GM19468 (cell line): Measurements from ENCODE around the gene RNF123.
A peak's percentile ranks its signal among the peaks of the same experiment; 100 is the strongest.

Experiments
- ATAC-seq: cut with Tn5 transposase; IDR thresholded peaks from one replicate; pipeline ENCODE4 v1.9.1; 2021; ENCODE audit warnings: mild to moderate bottlenecking, moderate library complexity, moderate number of reproducible peaks; ENCODE audit not compliant: unreplicated experiment; ENCODE audit errors: extremely low read depth

The RNF123 gene

DNA sequence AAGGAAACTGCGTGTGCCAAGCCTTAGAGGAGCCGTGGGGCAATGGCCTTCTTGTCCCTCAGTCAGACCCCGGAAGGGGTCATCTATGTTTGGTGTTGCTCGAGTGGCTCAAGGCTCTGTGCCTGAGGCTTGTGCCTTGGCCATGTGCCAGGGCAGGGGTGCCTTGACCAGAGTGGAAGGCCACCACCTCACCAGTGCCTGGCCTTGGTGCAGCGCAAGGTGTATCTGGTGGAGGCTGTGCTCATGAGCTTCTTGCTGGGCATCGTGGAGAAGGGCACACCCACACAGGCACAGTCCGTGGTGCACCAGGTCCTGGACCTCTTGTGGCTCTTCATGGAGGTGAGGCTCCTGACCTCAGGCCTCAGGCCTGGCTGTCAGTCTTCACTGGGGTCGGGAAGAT is 10.7 kb downstream of the RNF123 start:
- no peak for ATAC-seq

DNA sequence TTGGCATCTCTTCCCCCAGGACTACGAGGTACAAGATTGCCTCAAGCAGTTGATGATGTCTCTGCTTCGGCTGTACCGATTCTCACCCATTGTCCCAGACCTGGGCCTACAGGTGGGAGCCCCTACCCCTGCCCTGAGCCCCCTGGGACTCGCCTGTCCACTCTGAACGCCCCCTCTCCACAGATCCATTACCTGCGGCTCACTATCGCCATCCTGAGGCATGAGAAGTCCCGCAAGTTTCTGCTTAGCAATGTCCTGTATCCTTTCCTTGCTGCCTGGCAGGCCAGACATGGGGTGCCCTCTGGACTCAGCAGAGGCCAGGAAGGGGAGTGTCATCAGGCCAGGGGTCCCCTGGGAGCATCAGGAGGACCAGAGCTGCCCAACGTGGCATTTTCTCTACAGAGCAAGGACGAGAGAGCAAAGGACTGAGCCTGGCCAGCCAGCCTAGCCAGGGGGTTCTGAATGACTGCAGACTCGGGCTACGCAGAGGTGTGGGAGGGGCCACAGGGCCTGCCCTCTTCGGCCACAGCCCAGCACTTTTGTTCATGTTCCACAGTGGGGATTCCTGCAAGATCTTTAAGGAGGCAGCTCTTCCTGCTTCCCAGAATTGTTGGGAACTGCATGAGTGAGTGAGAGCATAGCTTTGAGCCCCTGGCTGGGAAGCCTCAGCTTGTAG is 11.2 kb downstream of the RNF123 start:
- ATAC-seq, result no peak

DNA sequence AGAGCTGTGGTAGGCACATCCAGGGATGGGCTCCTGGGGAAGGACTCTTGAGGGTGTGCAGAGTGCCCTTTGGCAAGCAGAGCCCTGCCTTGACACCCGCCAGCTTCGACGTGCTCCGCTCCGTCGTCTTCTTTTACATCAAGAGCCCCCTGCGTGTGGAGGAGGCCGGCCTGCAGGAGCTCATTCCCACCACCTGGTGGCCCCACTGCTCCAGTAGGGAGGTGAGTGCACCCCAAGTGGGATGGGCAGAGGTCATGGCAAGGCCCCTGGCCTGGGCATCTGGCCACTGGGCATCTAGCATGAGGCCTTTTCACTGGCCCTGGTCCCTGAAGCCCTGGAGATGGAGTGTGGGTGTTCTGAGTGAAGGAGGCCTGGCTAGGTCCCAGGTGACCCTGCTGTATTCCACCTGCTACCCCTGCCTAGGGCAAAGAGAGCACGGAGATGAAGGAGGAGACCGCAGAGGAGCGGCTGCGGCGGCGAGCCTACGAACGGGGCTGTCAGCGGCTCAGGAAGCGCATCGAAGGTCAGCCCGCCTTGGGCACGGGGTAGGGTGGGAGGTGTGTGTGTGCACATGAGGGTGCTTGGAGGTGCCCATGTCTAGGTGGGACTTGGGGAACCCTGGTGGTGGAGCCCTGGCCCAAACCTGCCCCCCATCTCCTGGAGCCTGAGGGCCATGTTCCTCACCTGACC is 12.2 kb downstream of the RNF123 start:
- no peak for ATAC-seq

DNA sequence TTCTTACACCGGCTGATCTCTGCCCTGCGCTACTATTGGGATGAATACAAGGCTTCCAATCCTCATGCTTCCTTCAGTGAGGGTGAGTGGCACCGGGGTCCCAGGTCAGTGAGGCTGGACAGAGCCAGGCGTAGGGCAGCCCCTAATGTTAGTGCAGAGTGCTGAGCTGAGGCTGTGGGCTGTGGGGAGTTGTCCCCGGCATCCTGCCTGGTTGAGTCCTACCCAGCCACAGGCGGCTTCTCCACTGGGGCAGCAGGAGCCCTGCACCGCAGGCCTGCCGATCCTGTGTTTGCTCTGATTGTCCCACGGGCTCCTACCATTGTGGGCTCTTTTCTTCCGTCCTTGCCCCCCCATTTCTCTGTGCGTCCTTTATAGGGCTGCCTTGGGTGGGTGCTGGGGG is 13.3 kb downstream of the RNF123 start:
- no peak for ATAC-seq

DNA sequence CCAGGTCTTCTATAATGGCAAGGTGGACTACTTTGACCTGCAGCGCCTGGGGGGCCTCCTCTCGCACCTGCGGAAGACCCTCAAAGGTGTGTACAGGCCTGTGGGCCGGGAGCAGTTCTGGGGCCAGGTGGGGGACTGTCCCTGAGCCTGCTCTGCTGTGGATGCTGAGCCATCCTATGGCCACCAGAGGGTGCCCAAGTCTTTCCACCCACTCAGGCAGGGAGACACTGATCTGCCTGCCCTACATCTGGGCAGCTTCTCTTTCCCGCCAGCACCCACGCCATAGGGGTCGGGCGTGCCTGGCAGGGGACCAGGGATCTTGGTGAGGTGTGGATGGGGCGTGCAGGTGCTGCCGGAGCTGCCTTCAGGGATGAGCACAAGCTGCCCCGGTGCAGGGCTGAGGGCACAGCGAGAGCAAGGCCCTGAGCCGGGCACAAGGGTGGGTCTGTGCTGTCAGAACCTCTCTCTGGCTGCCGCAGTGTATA is 14.1 kb downstream of the RNF123 start:
- ATAC-seq, result peak; percentile 57

DNA sequence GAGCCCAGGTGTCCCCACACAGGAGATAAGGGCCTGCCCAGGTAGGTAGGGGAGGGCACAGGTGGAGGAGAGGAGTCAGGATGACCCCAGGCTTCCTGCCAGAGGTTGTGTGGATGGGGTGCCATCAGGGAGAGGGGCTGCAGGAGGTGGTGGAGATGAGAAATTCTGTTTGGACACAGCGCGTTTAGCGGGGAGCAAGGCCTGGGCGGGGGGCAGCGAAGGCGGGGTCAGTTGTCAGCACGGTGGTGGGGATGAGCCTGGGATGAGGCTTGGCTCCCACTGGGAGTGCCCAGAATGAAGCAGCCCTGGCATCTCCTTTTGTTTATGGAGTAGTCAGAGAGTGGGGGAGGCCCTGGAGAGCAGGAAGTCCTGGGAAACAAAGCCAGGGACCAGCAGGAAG is 14.6 kb downstream of the RNF123 start:
- no peak for ATAC-seq

DNA sequence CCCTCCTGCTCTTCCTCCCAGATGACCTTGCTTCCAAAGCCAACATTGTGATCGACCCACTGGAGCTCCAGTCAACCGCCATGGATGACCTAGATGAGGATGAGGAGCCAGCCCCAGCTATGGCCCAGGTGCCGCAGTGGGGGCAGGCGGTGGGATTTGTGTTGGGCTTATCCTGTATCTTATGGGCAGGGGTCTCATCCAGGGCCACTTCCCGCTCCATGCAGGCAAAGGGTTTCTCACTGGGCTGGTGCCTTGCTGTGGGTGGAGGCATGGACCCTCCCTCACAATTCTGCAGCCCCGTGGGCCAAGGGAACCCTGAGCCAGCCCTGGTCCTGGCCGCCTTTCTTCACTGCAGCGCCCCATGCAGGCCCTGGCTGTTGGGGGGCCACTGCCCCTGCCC is 15.3 kb downstream of the RNF123 start:
- ATAC-seq, result no peak

DNA sequence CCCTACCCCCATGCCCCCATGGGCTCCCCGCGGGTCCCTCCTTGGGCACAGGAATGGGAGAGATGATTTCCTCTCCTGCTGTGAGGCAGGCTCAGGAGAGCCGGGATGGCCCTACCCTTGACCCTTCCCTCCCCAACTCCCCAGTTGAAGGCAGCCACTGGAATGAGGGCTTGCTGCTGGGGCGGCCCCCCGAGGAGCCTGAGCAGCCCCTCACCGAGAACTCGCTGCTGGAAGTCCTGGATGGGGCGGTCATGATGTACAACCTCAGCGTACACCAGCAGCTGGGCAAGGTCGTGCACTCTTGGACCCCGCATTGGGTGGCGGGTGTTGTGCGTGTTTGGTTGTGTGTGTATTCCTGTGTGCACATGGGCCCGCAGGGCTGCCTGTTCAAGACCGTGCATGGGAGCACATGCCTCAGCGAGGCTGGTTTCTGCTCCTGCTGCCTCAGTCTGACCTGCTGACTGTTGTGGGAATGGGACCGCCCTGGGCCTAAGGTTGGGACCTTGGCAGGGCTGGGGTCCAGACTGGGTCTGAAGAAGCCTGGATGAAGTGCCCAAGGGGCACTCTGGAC is 16.1 kb downstream of the RNF123 start:
- ATAC-seq, result no peak

DNA sequence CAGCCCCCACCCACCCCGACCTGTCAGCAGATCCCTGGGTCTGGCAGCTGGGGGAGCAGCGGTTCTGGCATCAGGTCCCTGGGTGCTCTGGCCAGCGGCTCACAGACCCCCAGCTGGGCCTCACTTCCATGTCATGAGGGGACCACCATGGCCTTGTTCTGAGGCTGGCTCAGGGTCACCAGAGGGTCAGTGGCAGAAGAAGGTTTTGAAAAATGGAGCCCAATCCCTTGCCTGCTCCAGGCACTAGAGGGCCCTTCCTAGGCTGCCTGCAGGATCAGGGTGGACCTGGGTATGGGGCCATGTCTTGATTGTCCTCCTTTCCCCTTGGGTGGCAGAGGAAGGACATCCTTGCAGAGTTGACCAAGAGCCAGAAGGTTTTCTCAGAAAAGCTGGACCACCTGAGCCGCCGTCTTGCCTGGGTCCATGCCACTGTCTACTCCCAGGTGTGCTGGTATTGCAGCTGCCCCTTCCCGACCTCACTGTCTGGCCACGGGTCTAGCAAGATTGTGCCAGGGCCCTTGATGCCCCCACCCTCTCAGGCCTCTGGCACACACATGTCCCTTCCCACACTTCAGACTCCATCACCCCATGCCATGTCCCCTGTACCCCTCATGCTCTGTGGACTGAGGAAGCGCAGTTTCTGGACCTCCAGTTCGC is 17.2 kb downstream of the RNF123 start:
- ATAC-seq, result no peak

DNA sequence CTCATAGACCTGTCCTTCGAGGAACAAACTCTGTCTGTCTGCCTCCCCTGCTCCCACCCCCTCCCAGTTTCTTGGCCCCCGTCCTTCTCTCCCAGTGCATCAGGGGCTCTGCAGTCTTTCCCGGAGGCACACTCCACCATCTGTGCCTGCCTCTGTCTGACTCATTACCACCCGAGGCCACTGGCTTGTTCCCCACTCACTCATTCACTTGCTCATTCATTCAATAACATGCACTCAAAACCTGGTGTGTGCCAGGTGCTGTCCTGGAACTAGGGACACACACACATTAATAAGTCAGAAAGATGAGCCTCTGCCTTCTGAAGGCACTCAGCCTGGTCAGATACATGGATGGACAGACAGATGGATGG is 17.7 kb downstream of the RNF123 start:
- no peak for ATAC-seq

DNA sequence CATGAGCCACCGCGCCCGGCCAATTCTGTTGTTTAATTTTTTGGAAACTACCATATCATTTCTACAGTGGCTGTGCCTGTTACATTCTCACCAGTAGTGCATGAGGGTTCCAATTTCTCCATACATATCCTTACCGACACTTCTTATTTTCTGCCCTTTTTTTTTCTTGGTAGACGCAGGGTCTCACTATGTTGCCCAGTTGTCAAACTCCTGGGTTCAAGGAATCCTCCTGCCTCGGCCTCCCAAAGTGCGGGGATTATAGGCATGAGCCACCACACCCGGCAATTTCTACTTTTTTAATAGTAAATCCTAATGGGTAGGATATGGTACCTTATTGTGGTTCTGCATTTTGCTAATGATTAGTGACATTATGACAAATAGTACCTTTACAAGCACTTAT is 20.5 kb downstream of the RNF123 start:
- no peak for ATAC-seq

DNA sequence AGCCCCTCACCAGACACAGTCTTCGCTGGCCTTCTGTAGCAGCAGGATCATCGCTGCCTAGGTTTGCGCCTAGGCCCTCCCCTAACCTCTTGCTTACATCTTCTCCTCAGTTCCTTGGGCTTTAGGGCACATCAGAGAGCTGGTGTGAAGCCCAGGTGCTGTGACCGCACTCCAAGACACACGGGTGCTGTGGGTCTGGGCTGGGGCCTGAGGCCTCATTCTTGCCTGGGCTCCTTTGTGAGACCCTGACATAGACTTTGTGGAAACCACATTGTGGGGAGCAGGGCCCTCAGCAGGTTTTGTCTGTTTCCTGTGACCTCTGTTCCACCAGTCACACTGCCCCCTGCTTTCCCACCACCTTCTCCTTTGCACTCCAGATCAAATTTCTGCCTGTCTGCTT is 22.1 kb downstream of the RNF123 start:
- no peak for ATAC-seq

DNA sequence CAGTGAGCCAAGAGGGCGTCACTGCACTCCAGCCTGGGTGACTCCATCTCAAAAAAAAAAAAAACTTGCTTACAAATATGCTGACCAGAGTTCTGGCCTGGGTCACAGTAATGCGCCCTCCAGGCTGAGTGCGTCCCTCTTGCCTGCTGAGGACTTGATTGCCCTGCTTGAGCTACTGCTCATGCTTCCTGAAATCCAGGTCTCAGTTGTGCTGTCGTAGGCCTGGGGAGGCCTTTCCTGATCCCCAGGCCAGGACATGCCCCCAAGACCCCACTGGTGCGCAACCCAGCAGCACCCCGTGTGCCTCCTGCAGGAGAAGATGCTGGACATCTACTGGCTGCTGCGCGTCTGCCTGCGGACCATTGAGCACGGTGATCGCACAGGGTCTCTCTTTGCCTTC is 22.8 kb downstream of the RNF123 start:
- no peak for ATAC-seq

DNA sequence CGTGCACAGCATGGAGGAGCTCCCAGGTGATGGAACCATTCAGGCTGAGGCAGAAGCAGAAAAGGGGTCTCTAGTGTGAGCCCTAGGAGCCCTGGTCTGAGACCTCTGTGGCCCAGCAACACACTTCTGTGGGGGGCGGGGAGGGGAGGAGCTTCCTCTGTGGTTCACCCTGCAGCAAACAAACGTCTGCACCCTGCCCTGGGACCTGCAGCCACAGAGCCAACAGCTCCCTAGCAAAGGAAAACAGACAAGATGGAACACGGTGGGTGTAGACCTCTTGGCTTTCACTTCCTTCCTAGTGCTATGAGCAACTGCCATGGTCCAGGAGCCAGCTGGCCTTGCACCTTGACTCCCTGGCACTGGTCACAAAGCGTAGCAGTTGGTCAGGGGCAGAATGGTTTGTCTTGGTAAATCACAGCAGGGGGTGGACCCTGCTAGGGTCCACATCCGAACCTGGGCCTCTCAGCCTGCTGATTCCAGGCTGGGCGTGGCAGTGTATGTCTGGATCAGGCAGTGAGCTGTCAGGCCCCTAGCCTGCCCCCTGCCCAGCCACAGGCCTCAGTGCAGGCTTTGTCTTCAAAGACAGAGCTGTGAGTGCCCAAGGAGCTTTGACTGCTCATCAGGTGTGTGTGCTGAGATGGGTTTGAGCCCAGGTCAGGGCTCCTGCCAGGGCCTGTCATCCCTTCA is 23.4 kb downstream of the RNF123 start:
- ATAC-seq, result no peak

DNA sequence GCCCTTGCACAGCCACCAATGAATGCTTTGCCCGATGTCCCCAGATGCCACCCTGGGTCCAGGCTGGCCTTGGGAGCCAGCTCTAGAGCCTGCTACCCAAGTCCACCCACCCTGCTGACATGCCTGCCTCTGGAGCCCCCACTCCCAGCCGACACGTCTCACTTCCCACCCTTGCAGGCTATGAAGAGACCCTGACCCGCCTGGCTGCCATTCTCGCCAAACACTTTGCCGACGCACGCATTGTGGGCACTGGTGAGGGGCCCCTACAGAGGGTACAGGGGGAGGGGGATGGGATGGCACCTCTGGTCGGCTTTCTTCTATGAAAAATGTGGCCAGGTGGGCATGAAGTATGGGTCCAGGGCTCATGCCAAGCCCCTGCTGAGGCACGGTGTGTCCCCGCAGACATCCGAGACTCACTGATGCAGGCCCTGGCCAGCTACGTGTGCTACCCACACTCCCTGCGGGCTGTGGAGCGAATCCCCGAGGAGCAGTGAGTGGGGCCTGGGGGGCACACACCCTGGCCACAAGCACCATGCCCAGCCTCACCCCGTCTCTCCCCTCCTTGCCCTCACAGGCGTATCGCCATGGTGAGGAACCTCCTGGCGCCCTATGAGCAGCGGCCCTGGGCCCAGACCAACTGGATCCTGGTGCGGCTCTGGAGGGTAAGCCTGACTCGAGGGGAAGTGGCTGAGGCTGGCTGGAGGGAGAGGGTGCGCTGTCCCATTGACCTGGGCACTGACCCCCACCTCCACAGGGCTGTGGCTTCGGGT is 24.2 kb downstream of the RNF123 start:
- no peak for ATAC-seq

DNA sequence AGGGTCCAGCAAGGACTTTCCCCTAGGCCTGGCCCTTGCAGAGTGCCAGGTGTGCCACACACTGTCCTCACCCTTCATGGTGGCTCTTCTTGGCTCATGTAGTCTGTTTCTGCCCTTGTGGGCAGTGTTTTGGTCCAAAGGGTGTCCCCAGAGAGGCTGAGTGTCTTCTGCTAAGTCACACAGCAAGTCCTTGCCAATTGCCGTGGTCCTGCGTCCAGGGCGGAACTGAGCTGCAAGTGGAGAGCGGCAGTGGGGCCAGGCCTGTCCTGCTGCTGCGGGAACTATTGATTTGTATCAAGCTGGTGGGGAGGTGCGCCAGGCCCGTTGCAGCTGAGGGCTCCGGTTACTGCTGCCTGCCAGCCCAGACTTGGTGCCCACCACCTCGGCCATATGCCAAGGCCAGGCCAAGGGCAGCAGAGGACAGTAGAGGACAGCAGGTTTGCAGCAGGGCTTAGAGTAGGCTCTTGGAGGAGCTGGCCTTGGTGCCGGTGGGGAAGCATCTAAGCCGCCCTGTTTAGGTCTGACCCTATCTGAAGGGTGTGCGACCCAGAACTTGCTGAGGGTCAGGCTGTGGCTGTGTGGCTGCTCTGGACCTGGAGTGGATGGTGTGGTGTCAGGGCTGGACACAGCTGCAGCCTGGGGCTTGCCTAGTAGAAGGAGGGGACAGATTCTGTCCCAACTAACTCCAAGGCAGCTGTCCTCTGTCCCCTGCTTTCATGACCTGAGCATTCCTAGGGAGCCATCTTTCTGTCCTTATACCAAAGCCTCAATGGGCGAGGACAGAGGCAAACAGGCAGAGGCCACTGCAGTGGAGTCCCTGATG is 25.6 kb downstream of the RNF123 start:
- ATAC-seq, result no peak

DNA sequence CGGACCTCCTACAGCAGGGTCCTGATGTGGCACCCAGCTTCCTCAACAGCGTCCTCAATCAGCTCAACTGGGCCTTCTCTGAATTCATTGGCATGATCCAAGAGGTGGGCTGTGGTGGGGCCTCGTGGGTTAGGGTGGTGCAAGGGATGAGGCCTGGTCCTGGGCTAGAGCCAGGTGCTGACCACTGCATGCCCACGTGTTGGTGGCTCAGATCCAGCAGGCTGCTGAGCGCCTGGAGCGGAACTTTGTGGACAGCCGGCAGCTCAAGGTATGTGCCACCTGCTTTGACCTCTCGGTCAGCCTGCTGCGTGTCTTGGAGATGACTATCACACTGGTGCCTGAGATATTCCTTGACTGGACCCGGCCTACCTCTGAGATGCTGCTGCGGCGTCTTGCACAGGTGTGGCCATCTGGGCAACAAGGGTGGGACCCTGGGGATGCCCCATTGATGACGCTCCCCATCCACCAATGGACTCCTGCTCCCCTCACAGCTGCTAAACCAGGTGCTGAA is 26.3 kb downstream of the RNF123 start:
- no peak for ATAC-seq

DNA sequence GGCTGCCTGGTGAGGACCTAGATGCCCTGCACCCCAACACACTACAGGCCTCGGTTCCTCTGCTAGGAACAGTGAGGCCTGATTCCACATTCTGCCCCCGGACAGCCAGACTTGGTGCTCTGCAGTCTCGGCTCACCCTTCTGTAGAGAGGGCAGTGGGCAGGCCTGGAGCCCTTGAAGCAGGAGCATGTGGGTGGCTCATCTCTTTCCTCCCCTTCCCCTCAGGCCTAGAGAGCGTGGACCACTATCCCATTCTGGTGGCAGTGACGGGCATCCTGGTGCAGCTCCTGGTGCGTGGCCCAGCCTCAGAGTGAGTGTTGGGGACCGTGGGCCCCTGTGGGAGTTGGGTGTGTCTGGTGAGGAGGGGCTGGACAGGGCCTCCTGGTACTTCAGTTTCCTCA is 26.8 kb downstream of the RNF123 start:
- no peak for ATAC-seq

DNA sequence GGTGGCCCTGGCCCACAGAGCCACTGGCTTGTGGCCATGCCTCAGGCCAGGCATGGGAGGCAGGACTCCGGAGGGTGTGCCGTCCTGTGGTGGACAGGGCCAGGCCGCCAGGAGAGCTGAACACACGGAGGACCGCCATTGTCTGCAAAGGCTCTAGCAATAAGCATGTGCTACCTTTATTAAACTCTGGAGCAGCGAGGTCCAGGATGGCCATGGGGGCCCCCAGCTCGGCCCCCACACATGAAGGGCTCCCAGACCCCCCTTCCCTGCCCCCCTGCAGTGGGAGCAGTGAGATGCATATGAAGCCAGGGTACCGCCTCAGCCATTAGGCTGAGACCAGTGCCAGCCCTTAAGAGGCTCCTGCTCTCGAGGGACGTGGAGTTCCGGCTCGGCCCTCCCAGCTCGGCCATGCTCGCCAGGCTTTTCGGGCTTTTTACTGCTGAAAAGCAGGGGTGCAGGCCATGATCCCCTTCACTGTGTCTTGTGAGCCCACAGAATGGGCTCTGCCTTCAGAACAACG is 27.4 kb downstream of the RNF123 start:
- ATAC-seq, result no peak
